Stromal cell of bone marrow (primary cell): ENCODE data around the gene ERRFI1.

Source experiments
- DNase-seq: peaks from one replicate; pipeline ENCODE4 v3.0.0-alpha.2; 2012; ENCODE audit warnings: low read depth

The ERRFI1 gene

GRCh38 chr1:8003438-8004112 is 22.5 kb downstream of the ERRFI1 start:
- DNase-seq: no peak

DNA sequence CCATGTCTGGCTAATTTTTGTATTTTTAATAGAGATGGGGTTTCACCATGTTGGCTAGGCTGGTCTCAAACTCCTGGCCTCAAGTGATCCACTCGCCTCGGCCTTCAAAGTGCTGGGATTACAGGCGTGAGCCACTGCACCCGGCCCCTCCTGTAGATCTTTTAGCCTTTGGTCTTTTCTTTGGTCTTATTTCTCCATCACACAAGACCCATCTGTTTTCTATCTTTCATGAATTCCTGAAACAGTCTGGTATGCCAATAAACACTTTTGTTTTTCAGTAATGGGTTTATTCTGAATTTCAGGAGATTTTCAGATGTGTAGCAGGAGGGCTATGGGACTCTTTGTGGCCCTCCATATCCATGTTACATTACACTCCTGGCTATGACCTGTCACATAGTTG is 23.2 kb downstream of the ERRFI1 start:
- no peak for DNase-seq

GRCh38 chr1:8002329-8002910 is 23.7 kb downstream of the ERRFI1 start:
- DNase-seq: no peak

GRCh38 chr1:7995437-7995836 is 30.7 kb downstream of the ERRFI1 start:
- DNase-seq: no peak

GRCh38 chr1:7994827-7995226 is 31.3 kb downstream of the ERRFI1 start:
- DNase-seq: no peak

- DNase-seq: no peak
These were observed 32.3 kb downstream of the ERRFI1 start for GRCh38 chr1:7993593-7994479.

- DNase-seq: no peak
These were observed 33.2 kb downstream of the ERRFI1 start for GRCh38 chr1:7992885-7993284.

GRCh38 chr1:7991504-7992440 is 34.3 kb downstream of the ERRFI1 start:
- DNase-seq: no peak

GRCh38 chr1:7989762-7990428 is 36.2 kb downstream of the ERRFI1 start:
- DNase-seq: no peak

DNA sequence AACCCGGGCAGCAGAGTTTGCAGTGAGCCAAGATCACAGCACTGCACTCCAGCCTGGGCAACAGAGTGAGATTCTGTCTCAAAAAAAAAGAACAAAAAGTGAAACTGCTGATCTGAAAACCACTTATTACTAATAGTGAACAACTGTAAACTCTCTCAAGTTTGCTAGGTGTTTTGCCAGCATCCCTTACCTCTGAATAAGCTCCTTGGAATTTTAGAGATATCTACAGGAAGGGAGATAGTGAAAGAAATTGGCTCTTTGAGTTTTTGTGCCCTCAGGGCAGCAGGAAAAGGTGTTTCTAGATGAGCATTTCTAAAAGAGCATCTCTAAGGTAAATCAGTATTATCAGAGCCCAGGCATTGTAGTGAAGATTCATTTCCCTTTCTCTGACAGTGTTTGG is 37.5 kb downstream of the ERRFI1 start:
- DNase-seq: no peak

DNA sequence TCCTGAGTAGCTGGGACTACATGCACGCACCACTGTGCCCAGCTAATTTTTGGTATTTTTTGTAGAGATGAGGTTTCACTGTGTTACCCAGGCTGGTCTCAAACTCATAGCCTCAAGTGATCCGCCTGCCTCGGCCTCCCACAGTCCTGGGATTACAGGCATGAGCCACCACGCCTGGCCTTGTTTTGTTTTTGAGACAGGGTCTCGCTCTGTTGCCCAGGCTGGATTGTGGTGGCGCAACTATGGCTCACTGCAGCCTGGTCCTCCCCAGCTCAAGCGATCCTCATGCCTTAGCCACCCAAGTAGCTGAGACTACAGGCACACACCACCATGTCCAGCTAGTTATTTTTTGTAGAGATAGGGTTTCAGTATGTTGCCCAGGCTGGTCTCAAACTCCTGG is 38.6 kb downstream of the ERRFI1 start:
- no peak for DNase-seq

DNA sequence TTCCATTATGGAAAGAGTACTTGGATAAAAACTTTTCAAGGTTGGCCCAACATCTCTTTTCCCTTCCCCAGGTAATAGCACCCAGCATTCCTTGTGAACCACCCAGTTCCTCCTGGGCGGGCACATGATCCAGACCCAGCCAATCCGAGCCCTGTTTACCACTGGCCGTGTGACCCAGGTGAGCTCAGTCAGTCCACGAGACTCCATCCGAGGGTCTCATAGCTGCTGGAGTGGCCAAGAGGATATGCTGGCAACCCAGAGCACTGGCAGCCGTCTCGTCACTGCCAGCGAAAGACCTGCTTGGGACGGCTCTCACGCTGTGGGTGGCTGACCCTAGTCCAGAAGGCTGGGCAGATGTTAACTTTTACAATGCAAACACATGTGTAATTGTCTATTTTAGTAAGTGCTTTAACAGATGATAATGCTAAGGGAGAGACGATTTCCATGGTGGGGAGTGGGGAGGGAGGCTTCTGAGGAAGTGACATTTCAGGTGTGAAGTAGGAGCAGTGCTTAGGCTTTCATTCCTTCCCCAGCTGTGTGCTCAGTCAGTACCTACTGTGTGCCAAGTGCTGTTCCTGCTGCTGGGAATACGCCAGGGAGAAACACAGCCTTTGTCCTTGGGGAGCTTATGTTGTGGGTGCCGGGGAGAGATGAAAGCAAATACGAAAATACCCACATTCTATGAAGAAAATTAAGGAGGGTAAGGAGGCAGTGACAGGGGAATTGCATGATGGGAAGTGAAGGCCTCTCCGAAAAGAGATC is 40.1 kb downstream of the ERRFI1 start:
- DNase-seq: no peak

DNA sequence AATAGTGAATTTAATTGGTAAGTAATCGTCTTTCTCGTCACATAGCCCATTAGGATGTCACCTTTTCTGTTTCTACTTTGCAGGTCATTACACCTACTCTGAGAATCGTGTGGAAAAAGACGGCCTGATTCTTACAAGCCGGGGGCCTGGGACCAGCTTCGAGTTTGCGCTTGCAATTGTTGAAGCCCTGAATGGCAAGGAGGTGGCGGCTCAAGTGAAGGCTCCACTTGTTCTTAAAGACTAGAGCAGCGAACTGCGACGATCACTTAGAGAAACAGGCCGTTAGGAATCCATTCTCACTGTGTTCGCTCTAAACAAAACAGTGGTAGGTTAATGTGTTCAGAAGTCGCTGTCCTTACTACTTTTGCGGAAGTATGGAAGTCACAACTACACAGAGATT is 41.3 kb downstream of the ERRFI1 start:
- no peak for DNase-seq

- no peak for DNase-seq
These were observed 42.9 kb downstream of the ERRFI1 start for GRCh38 chr1:7983086-7983778.

GRCh38 chr1:7980984-7981383 is 45.1 kb downstream of the ERRFI1 start:
- no peak for DNase-seq

DNA sequence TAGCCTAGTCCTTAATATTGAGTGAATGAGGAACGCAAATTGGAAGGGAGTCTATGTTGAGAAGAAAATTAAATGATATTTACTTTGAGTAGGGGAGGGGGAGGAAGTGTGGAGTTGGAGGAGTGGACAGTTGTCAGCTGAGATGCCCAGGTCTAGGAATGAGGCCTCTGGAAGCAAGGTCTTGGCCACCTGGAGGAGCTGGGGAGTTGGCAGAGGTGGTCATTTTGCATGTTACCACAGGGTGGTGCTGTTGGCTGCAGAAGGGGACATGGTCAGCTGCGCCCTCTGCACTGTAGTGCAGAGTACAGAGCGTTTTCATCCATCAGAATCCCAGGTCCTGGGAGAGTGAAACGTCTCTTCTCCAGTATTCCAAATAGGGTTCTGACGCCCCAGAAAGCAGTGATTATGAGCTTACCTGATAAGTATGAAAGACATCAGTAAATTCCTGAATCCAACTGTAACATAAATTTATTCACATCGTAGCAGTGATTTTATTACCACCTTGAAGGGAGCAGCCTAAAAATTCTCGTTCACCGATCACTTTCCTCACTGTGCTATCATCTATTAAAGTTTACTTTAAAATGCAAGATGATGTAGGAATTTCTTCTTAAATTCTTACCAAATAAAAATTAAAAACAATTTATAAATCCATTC is 50.8 kb downstream of the ERRFI1 start:
- peak; percentile 48 for DNase-seq

DNA sequence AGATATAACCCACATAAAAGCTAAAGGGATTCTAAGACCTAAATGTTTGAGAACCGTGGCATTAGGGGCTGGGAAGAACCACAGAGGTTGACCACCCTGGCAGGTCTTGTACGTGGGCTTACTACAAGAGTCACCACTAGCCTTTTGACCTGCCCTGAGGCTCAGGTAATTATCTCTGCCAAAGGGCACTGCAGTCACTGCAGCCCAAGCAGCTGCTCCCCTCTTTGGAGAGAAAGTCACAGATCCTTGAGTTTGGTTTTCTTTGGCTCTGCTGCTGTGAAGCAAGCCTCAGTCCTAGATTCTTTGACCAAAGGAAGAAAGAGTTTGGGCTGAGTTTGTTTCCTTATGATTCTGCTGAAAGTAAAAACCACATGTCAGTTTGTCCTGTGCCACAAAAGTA is 53.0 kb downstream of the ERRFI1 start:
- DNase-seq: no peak

GRCh38 chr1:7972285-7972684 is 53.8 kb downstream of the ERRFI1 start:
- no peak for DNase-seq

GRCh38 chr1:7971024-7971423 is 55.1 kb downstream of the ERRFI1 start:
- no peak for DNase-seq

GRCh38 chr1:7970246-7970645 is 55.9 kb downstream of the ERRFI1 start:
- no peak for DNase-seq
